ENCODE results near the gene NCBP2L.
"Not testable (repeated sequence)": the region's sequence is repeated elsewhere in the genome, so short reads cannot be mapped to it uniquely, and the experiment has no call there.

The NCBP2L gene

GRCh38 chrX:107753187-107753586, 24.3 kb upstream of the NCBP2L start:
- DNase-seq, result no peak

DNA sequence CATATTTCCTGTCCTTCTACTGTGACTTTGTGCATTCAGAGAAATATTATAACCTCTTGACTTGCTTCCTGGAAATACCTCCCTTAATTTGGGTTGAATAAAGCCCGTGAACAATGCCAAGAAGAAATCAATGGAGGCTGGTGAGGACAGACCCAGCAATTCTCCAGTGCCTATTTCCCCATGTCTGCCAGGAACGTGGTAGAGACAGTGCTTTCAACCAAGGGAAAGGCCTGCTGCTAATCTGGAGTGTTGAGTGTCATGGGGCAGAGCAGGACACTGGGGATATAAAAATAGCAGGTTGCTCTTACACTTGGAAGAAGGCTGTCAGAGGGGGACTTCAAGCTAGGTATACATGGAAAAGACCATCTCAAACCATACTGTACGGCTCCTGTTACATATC, 21.8 kb upstream of the NCBP2L start:
- no peak for DNase-seq

GRCh38 chrX:107758231-107758766, 19.2 kb upstream of the NCBP2L start:
- DNase-seq, result no peak

DNA sequence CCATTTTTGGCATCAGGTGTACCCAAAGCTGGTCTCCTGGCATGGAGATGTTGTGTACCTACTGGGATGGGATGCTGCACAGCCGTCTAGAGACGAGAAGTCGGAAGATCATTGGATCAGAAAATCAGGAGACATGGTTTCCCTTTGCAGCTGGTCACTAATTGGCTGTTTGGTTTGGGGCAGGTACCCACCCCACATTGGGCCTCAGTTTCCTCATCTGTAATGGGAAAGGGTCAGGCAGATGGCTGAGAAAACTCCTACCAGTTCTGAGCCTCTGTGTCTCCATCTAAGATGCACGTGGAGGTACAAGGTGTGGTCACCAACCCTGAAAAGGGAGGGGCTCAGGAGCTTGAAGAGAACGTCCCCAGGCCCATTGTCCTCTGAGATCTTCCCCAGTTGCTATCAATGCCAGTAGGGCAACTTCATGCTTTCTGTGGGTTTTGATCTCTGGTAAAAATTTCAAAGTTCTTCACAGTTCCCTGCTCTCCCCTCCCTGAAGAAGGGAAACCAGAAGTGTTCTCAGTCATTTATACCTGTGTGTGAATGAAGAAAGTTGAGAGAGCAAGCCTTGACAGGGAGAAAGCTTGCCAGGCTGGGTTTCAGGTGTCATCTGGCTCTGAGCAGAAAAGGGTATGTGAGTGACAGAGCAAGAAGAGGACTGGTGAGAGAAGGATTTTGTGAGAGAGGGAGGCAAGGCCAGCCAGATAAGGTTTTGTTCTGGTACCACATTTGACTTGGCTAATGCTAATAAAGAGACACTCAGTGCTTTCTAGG, 17.0 kb upstream of the NCBP2L start:
- DNase-seq, result no peak

DNA sequence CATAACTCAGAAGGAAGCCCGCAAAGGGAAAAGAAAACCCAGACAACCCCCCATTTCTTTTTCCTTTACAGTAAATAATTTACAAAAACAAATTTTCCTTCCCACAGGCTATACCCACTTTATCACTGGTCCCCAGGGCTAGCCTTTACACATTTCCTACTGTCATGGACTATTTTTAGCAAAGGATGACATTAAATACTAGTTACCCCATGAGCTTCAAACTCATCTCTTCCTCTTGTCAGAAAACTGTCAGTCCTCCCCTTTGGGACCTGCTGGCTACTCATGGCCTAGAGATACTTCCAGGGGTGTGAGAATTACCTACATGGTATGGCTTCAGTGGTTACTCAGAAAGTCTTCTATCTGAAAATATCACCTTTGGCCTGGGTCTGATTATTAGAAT, 13.9 kb upstream of the NCBP2L start:
- no peak for DNase-seq

DNA sequence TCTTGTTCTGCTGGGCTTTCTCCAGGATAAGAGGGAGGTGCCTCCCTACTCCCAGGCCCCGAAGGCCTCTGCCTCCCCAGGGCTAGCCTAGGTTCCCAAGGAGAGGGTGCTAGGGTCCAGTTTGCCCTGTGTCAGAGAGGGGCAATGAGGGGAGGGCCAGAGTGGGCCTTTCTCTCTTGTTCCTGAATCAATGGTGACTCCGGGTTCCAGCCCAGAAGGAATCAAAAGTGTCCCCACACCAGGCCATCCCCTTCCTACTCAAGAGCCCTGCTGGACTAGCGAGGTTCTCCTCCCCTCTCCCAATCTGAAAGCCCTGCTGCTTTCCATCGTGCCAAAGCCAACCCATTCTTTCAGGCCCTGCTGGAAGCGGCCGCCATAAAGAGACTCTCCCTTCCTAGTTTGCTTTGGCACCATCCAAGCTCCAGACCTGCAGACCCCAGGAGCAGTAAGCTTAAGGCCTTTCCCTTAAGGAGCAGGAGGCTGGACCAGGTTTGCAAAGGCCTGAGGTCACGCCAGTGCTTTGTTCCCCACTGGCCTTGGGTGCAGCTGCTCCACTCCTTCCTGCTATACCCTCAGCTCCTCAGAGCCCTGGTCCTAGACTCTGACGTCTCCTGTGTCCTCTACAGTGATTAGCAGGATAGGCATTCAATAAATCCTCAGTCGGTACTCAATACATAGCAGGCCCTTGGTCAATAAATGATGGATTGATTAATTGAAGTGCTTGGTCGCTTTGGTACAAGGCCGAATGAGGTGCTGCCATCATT, 12.5 kb upstream of the NCBP2L start:
- no peak for DNase-seq

- DNase-seq, result no peak
Measured at GRCh38 chrX:107766470-107767150, 10.9 kb upstream of the NCBP2L start.

- DNase-seq, result no peak
Measured at GRCh38 chrX:107768051-107768450, 9.5 kb upstream of the NCBP2L start.

DNA sequence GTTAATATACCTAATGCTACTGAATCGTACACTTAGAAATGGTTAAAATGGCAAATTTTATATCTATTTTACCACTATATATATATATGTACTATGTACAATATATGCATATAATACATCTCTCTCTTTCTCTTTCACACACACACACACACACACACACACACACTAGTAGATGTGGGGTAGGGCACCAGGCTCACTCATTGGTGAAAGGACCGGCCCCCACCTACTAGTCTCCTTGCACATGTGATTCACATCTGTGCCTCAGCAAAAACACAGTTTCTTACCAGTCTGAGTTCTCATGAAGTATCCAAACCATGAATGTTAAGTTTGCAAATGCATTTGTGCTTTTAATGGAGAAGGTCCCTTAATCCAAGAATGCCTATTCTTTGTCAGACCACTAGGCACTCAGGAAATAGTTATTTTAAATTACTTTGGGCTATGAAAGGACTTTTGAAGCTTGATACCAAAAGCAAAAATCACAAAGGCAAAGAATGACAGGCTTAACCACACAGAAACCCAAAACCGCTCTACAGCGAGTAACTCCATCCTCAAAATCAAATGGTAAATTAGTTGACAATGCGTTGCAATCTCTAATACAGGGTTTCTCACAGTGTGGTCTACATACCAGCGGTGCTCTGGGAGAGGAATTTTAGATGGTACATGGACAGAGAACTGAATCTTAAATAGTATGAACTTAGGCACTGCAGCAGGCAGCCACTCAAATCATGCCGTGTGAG, 7.8 kb upstream of the NCBP2L start:
- DNase-seq, result no peak

DNA sequence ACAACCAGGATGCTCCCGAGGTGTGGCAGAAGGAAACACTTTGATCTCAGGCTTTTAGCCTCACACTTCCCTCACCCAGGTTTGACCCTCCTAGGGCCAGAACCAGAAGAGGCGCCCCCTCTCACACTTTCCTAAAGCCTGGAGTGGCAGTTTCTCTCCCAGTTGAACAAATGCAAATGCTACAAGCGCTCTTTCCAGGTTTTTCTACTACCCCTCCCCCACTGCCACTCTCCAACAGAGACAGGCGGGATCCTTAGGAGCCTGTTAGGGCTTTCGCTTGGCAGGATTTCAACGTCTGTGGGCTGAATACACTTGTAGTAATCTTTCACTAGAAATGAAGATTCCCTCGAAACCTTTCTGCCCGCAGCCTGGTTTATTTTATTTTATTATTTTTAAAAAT, 4.3 kb upstream of the NCBP2L start:
- no peak for DNase-seq

- no peak for DNase-seq
Measured at GRCh38 chrX:107773906-107774435, 3.6 kb upstream of the NCBP2L start.

DNA sequence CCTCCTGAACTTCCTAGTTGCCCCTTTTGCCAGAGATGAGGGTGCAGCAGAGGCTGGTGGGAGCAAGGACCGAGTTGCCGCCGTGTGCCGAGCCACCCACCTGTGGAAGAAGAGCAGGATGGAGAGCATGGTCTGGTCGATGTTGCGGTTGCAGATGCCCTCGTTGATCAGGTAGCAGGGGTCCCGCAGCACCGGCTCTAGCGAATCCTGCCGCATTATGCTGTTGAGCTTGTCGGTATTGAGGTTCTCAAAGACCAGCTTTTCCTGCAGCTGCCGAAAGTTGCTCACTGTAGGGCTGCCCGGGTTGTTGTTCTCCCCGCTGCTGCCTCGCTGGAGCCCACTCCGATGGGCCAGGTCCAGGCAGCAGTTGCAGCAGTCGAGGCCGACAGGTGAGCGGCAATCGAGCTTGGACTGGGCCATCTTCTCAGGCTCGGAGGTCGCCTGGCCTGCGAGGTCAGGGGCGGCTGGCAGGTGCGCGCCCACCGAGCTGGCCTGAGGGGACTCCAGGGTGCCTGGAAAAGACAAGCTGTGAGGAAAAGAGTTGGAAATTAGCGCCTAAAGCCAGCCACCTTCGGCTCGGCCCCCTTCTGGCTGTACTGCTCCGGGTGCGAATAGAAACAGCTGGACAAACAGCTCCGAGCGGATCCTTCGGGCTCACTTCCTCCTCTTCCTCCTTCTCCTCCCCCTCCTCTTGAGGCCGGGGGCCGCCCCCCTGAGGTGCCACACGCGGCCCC, 2.4 kb upstream of the NCBP2L start:
- no peak for DNase-seq

GRCh38 chrX:107775734-107776511, 1.6 kb upstream of the NCBP2L start, which contains the start of gene TSC22D3:
TSC22D3 (minus strand) TSS chrX:107775787; CDS start chrX:107775419, 368 bp downstream.
- DNase-seq, result peak; percentile 48

- DNase-seq, result peak; percentile 70
Measured at GRCh38 chrX:107776649-107777535, 641 bp upstream of the NCBP2L start.

GRCh38 chrX:107780525-107780924, 3.0 kb downstream of the NCBP2L start:
- no peak for DNase-seq

- no peak for DNase-seq
Measured at GRCh38 chrX:107787827-107788226, 10.3 kb downstream of the NCBP2L start.

GRCh38 chrX:107804427-107804826, 26.9 kb downstream of the NCBP2L start:
- no peak for DNase-seq

- DNase-seq, result no peak
Measured at GRCh38 chrX:107805179-107805578, 27.6 kb downstream of the NCBP2L start.

DNA sequence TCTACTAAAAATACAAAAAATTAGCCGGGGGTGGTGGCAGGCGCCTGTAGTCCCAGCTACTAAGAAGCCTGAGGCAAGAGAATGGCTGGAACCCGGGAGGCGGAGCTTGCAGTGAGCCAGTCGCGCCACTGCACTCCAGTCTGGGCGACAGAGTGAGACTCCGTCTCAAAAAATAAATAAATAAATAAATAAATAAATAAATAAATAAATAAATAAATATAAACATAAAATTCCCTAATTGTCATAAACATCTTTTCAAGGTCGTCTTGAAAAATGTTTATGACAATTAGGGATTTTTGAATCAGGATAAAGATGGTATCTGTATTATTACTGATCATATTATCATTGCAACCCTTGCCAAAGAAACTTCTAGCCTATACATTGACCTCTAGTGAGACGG, 32.5 kb downstream of the NCBP2L start:
- DNase-seq, result not testable (repeated sequence)

Measured in NCI-H1092 (cell line).